Activated CD4-positive, alpha-beta memory T cell treated with anti-CD3 and anti-CD28 coated beads for 36 hours (primary cell): ENCODE results near the gene C4orf50. TPM values are rescaled to one million over a fixed set of nuclear protein-coding genes. Genes with fewer than 3 reads are reported as not detected.

Experiments used
- CTCF ChIA-PET: fragments of 350-600 bp; sonication (Branson Sonifier 250); formaldehyde crosslinking; loops from one replicate; lab custom pipeline; 2021; ENCODE audit warnings: antibody characterized with exemption, inconsistent platforms; lab: Charles Lee
- POLR2A ChIA-PET: fragments of 350-600 bp; sonication (Branson Sonifier 250); formaldehyde crosslinking; loops from one replicate; lab custom pipeline; 2021; ENCODE audit warnings: antibody characterized with exemption; lab: Charles Lee
- DNase-seq: peaks from one replicate; pipeline ENCODE4 v3.0.0-alpha.2; 2020
- H3K27ac Mint-ChIP-seq: one replicate; pipeline ENCODE4 v1.8.0; 2021; ENCODE audit warnings: mixed read lengths
- H3K27me3 Mint-ChIP-seq: one replicate; pipeline ENCODE4 v1.8.0; 2021; ENCODE audit warnings: mixed read lengths
- H3K36me3 Mint-ChIP-seq: one replicate; pipeline ENCODE4 v1.8.0; 2021; ENCODE audit warnings: mixed read lengths
- H3K4me1 Mint-ChIP-seq: one replicate; pipeline ENCODE4 v1.8.0; 2021; ENCODE audit warnings: low read depth, mixed read lengths
- H3K4me3 Mint-ChIP-seq: one replicate; pipeline ENCODE4 v1.8.0; 2021; ENCODE audit warnings: mild to moderate bottlenecking, mixed read lengths
- H3K9me3 Mint-ChIP-seq: one replicate; pipeline ENCODE4 v1.8.0; 2021; ENCODE audit warnings: mixed read lengths
- intact Hi-C: fragments of 100-400 bp; cut with micrococcal nuclease; formaldehyde crosslinking; loops from one replicate; pipeline ENCODE4 v1.15.1; 2023
- total RNA-seq, 2 experiments: library from RNA; stranded (reverse); gene quantifications; one replicate each; pipeline ENCODE4 v1.2.3, GENCODE V29; 2021

C4orf50 gene
- total RNA-seq, 2 experiments from 2014 or later = 0.07 to 0.10 TPM

DNA sequence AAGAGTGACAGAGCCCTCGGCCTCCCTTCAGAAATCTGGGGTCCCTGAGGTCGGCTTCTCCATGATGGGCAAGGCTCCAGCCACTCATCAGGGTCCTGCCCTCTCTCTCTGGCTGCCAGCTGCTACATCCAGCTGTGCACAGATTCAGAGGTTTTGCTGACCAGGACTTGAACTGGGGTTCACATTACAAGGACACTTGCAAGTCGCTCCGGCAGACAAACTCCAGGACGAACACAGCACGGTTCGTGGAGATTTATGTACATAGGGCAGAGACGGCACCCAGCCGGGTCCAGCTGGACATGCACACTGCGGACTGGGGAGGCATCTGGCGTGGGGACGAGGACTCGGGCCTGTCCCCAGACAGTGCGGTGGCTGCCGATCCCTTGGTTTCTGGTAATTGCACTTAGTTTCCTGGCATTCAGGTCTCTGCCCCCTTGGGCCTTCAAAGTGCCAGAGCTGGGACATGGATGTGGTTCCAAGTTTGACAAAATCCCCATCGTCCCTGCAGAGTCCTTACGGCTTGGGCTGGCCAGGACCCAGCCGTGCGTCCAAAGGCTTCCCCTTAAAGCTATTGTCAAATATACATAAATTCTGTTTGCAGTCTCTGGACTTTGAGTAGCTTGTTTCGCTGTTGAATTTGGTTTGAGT lies 6.2 kb upstream of the C4orf50 start:
- ChIA-PET POLR2A (no interaction called here), CTCF (interaction anchor here (0.9 kb wide), 1 partner anchor 226 kb away, joined by 3 read pairs; no protein-coding TSS in a partner anchor)
- intact Hi-C loops = no loop called here
- H3K27me3 Mint-ChIP-seq = no peaks in the 10 kb centered on the region
- no peak overlapping the region for H3K27ac Mint-ChIP-seq
- H3K4me3 Mint-ChIP-seq = no peak overlapping the region
- no peak for DNase-seq
- H3K36me3 Mint-ChIP-seq = no peaks in the 10 kb centered on the region
- H3K4me1 Mint-ChIP-seq = no peaks in the 10 kb centered on the region
- no peaks in the 10 kb centered on the region for H3K9me3 Mint-ChIP-seq

DNA sequence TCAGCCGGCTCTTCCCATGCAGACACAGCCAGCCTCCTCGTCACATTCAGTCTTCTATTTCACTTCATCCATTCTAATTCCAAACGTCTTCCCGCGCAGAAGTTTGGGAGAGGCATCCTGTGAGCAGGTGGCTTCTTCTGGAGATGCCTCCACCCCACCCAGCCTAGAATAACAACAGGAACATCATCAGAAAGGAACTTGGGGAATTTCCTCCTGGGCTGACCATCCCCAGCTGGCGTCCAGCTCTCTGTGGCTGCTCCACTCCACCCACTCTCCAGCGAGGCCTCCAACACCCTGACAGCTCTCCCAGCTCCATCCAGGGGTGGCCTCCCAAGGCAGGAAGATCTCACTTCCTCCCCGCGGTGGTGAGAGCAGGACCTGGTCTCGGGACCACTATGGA lies 5.5 kb upstream of the C4orf50 start:
- DNase-seq = no peak
- no peak overlapping the region for H3K27ac Mint-ChIP-seq
- no peaks in the 10 kb centered on the region for H3K4me1 Mint-ChIP-seq
- intact Hi-C loops = no loop called here
- H3K36me3 Mint-ChIP-seq = no peaks in the 10 kb centered on the region
- CTCF ChIA-PET = no interaction called here
- POLR2A ChIA-PET = no interaction called here
- H3K4me3 Mint-ChIP-seq = no peak overlapping the region
- no peaks in the 10 kb centered on the region for H3K9me3 Mint-ChIP-seq
- H3K27me3 Mint-ChIP-seq = no peaks in the 10 kb centered on the region

DNA sequence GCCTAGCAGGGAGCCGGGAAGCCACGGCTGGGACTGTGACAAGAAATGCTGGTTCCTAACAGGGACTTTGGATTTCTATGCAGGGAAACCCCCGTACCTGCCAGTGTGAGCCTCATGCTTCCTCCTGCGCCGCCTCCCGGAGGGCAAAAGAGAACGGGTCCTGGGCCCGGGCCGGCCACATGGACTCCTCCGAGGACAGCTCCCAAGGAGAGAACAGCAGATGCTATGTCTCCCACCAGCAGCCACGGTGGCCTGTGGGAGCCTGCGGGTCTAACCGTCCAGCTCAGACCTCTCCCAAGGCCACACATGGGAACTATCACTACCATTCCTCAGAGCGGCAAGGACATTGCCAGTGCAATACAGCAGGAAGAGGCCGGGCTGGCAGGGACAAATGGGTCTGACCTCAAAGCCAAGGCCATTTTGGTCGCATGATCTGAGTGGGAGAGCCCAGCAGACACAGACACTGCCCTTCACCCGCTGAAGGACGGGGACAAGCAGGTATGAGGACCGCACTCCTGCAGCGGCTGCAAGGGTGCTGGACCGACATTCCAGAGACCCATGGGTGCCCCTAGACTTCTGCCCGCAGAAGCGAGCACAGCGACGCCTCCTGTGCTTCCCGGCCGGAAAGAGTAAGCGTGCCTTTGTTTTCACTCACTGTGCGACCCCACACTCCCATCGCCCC lies 4.5 kb upstream of the C4orf50 start:
- POLR2A ChIA-PET = no interaction called here
- CTCF ChIA-PET = no interaction called here
- no peak for DNase-seq
- no peaks in the 10 kb centered on the region for H3K4me1 Mint-ChIP-seq
- H3K36me3 Mint-ChIP-seq = no peaks in the 10 kb centered on the region
- H3K4me3 Mint-ChIP-seq = no peak overlapping the region
- no peak overlapping the region for H3K27ac Mint-ChIP-seq
- H3K9me3 Mint-ChIP-seq = no peaks in the 10 kb centered on the region
- no peaks in the 10 kb centered on the region for H3K27me3 Mint-ChIP-seq
- intact Hi-C loops = no loop called here

DNA sequence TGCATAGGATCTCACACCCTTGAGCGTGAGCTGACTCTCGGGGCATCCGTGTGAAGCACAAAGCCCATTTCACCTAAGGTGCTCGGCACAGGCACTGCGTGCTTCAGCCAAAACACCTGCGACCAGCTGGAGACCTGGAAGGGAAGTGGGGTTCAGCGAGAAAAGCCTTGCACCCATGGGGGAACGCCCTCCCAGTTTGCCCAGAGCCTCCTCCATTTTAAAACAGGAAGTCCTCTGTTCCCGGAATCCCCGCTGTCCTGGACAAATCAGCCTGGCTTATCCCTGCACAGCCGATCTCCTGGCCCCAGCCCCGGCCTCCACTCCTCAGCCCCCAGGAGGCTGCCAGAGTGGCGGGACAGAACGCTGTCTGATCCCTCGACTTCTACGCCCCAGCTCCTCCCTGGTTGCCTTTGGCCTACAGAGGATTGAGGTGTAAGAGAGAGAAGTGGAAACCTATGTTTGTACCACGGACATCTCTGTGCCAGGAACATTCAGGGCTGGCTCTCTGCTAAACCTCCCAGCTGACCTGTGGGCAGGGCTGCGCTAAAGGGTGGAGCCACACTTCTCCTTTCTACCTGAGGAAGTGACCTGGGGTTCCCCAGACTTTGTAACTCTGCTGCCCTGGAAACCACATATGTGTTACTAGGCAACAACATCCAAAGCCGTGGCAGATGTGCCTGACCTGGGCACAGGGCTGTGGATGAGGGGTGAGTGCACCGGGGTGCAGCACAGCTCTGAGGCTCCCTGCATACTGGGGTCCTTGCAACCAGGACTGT lies 3.8 kb upstream of the C4orf50 start:
- Mint-ChIP-seq H3K4me3 (no peak overlapping the region), H3K4me1 (no peaks in the 10 kb centered on the region), H3K9me3 (no peaks in the 10 kb centered on the region), H3K27me3 (no peaks in the 10 kb centered on the region), H3K27ac (no peak overlapping the region), H3K36me3 (no peaks in the 10 kb centered on the region)
- intact Hi-C loops = no loop called here
- ChIA-PET CTCF (no interaction called here), POLR2A (no interaction called here)
- no peak for DNase-seq

DNA sequence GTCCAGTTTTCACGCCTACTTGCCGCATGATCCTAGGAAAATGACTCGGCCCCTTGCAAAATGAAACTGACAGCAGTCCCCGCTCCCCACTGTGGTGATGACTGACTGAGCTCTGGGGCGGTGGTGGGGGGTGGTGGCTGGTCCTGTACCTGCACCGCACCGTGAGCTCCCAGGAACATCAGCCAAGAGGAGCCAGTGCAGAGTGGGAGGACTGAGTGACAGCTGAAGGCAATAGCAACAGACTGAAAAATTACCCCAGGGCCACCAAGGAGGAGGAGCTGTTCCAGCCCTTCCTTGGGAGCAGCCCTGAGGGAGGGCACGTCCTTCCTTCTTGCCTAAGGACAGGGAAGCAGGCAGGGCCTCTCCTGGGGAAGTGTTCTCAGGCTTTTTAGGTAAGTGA lies 2.4 kb upstream of the C4orf50 start:
- POLR2A ChIA-PET = no interaction called here
- H3K27me3 Mint-ChIP-seq = no peaks in the 10 kb centered on the region
- CTCF ChIA-PET = interaction anchor here (0.7 to 1.9 kb wide), 6 partner anchors 11 to 307 kb away, joined by 3 to 11 read pairs (median 4); no protein-coding TSS in a partner anchor

DNA sequence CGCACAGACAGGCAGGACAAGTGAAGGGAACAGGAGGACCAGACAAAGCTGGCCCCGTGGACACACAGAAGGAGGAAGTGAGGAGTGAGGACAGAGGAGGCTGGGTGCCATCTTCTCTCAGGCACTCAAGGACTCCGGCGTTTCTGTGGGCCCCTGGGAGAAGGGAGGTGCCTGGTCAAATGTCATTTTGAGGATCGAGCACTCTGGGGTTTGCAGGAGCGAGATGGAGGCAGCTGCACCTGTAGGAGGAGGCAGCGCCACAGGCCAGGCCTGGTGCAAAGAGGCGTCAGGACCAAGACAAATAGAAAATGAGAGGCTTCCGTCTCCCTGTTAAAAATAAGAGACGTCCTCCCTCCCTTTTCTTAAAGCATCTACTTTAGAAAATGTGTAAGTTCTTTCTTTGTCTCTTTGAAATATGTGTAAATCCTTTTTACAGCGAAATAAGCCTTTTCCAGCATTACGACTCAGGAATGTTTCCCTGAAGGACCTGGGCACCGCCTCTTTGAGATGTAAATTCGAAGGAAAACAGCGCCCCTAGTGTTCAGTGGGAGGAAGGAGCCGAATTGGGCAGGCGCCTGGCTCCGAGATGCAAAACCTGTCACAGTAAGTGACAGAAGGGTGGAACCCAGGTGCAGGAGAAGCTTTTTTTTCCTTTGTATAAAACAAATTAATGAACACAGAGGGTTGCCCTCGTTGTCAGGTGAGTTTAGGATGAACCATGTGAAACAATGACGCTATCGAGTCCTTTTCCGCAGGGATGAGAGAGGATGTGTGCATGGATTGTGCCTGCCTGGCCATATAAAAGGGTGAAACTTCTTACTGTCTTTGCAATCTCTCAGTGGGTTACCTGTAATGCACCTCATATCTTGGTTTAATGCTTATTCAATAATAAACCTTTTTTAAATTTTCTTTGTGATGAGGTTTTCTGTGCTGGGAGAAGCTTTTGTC lies 1.4 kb upstream of the C4orf50 start:
- Mint-ChIP-seq H3K36me3 (no peaks in the 10 kb centered on the region), H3K27me3 (no peaks in the 10 kb centered on the region), H3K4me3 (no peak overlapping the region), H3K4me1 (no peaks in the 10 kb centered on the region), H3K9me3 (no peaks in the 10 kb centered on the region), H3K27ac (no peak overlapping the region)
- CTCF ChIA-PET = interaction anchor here (0.6 to 1.9 kb wide), 9 partner anchors 10 to 635 kb away, joined by 3 to 11 read pairs (median 4); no protein-coding TSS in a partner anchor
- DNase-seq = peak; percentile 48
- intact Hi-C loops = no loop called here
- POLR2A ChIA-PET = no interaction called here

More for the DNA sequence above, 2.4 kb upstream of the C4orf50 start:
- H3K36me3 Mint-ChIP-seq = no peaks in the 10 kb centered on the region
- intact Hi-C loops = no loop called here
- no peaks in the 10 kb centered on the region for H3K4me1 Mint-ChIP-seq
- no peak overlapping the region for H3K4me3 Mint-ChIP-seq
- H3K9me3 Mint-ChIP-seq = no peaks in the 10 kb centered on the region
- no peak for DNase-seq
- no peak overlapping the region for H3K27ac Mint-ChIP-seq

DNA sequence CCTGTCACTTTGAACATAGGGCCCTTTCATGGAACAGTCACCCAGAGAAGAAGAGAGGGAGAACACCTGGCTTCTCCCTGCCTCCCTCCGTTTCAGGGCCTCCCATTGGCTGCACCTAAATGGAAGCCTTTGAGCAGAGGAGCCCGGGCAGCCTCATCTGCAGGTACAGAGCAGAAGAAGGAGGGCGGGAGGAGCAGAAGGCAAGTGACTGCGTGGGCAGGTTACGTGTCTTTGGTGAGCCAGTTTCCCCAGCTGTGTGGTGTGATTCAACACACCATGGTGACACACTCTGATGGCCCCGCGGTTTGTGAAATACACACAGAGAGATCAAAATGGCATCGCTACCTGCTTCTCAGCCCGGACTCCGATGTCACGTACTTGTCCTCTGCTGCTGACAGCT lies 431 bp downstream of the C4orf50 start:
- peak; percentile 13 for DNase-seq
- Mint-ChIP-seq H3K4me1 (no peaks in the 10 kb centered on the region), H3K4me3 (no peak overlapping the region), H3K9me3 (no peaks in the 10 kb centered on the region), H3K36me3 (no peaks in the 10 kb centered on the region), H3K27ac (no peak overlapping the region), H3K27me3 (no peaks in the 10 kb centered on the region)
- CTCF ChIA-PET = interaction anchor here (1.4 kb wide), 2 partner anchors 20 to 28 kb away, joined by 3 to 8 read pairs; no protein-coding TSS in a partner anchor
- POLR2A ChIA-PET = no interaction called here
- intact Hi-C loops = no loop called here

DNA sequence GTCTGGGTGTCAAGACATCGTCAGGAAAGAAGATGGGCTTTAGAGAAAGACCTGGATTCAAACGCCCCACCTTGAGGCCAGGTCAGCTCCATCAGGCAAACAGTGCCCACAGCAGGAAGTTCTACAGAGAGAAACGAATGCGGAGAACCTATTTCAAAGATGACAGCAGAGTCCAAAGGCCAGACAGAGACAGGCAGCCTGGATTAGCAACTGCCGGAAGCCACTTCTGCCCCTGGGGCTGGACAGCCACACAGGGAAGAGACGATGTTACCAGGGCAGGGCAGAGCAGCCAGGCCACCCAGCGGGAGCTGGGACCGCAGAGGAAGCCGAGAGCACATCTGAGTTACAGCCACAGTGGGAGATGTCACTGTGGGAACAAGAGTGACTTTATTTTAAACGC lies 1.2 kb downstream of the C4orf50 start:
- Mint-ChIP-seq H3K36me3 (no peaks in the 10 kb centered on the region), H3K27ac (no peak overlapping the region), H3K9me3 (no peaks in the 10 kb centered on the region), H3K27me3 (peaks cover 2% of the 10 kb centered on the region), H3K4me1 (no peaks in the 10 kb centered on the region), H3K4me3 (no peak overlapping the region)
- POLR2A ChIA-PET = no interaction called here
- CTCF ChIA-PET = no interaction called here
- no peak for DNase-seq
- intact Hi-C loops = no loop called here

DNA sequence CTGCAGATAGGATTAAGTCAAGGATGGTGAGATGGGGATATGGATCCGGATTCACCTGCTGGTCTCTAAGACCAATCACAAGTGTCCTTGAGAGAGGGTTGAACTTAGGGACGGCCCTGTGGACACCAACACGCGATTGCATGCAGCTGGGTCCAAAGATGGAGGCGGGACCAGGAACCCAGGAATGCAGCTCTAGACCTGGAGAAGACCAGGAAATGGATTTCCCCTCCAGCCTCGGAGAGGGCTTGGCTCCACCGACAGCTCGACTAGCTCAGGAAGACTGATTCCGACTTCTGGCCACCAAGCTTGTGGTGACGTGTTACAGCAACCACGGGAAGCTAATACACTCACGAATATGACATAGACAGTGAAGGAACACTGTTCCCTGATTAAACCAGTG lies 4.7 kb downstream of the C4orf50 start:
- Mint-ChIP-seq H3K4me3 (no peak overlapping the region), H3K27ac (no peak overlapping the region), H3K27me3 (peaks cover 13% of the 10 kb centered on the region), H3K4me1 (no peaks in the 10 kb centered on the region), H3K36me3 (no peaks in the 10 kb centered on the region), H3K9me3 (no peaks in the 10 kb centered on the region)
- ChIA-PET CTCF (interaction anchor here (4.6 kb wide), 1 partner anchor 15 kb away, joined by 21 read pairs; no protein-coding TSS in a partner anchor), POLR2A (no interaction called here)
- DNase-seq = no peak
- intact Hi-C loops = no loop called here

DNA sequence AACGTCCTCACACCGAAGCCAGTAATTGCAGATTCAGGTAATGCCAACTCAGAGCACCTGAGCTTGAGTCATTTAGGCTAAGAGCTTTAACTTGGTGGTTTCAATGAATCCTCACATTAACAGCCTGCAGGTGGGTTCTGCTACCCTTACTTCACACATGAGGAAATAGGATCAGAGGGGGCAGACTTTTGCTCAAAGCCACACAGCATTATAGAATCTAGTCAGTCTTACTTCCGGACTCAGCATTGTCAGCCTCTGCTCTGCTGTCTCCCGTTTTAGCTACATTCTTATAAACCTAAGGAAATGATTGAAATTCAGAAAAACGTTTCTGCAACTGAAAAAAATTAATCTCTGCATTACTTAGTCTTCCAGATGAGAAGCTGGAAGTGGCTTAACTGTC lies 6.0 kb downstream of the C4orf50 start:
- DNase-seq = no peak
- ChIA-PET POLR2A (no interaction called here), CTCF (interaction anchor here (0.5 to 4.6 kb wide), 2 partner anchors 13 to 555 kb away, joined by 3 to 21 read pairs; no protein-coding TSS in a partner anchor)
- Mint-ChIP-seq H3K27me3 (peaks cover 18% of the 10 kb centered on the region), H3K4me3 (no peak overlapping the region), H3K9me3 (no peaks in the 10 kb centered on the region), H3K4me1 (no peaks in the 10 kb centered on the region), H3K36me3 (no peaks in the 10 kb centered on the region), H3K27ac (no peak overlapping the region)
- intact Hi-C loops = no loop called here

DNA sequence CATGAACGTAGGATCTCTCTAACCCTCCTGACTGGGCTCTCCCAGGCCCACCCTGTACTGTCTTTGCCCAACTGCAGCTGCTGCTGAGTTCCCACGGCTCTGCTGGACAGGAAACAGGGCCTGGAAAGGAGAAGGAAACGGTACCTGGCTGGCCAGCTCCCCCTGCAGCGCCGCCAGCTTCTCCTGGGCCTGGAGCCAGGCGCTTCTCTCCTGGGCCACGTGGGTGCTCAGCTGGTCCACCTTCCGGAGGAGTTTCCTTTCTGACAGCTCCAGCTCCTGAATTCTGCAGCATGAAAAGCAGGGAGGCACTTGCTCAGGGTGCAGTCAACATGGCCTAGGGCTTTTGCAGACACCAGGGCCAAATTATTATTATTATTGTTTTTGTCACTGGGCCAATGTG lies 6.5 kb downstream of the C4orf50 start:
- no peaks in the 10 kb centered on the region for H3K36me3 Mint-ChIP-seq
- no peak overlapping the region for H3K4me3 Mint-ChIP-seq
- H3K9me3 Mint-ChIP-seq = no peaks in the 10 kb centered on the region
- H3K27ac Mint-ChIP-seq = no peak overlapping the region
- ChIA-PET POLR2A (no interaction called here), CTCF (interaction anchor here (4.6 kb wide), 1 partner anchor 13 kb away, joined by 21 read pairs; no protein-coding TSS in a partner anchor)
- intact Hi-C loops = no loop called here
- DNase-seq = no peak
- no peaks in the 10 kb centered on the region for H3K4me1 Mint-ChIP-seq
- peaks cover 21% of the 10 kb centered on the region for H3K27me3 Mint-ChIP-seq
